ENCODE results near the gene SLC6A19. TPM values are rescaled to one million over a fixed set of nuclear protein-coding genes. Genes with fewer than 3 reads are reported as not detected.

The SLC6A19 gene
- total and polyA plus RNA-seq, 9 of the 15 experiments (the other 6 are each of a cell fraction or from before 2014, with no cell fraction given) = 0.03 to 1.6 (median 0.59) TPM

DNA sequence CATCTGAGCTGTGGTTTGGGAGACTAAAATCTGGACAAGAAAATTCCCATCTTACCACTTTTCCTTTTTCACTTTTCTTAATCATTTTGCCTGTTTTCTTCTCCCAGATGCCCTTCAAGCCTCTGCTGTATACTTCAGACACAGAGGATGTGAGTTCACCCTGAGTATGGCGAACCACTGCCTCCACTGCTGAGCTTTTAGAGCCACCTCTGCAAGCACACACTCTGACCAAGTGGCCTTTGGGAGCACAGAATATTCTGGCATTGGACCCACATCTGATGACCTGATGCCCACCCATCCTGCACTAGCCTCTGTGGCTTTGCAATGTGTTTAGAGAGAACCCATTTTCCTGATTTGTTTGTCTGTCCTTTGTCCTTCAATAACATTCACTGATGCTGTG, 61.0 kb downstream of the SLC6A19 start:
- TF ChIP-seq GABPA (tag; conservative IDR thresholded peaks at IDR 0.05; ENCODE audit: low read depth) (no peak), PURB (CRISPR knock-in tag; IDR thresholded peaks at IDR 0.05; ENCODE audit: low read depth) (no peak), NCOA1 (IDR thresholded peaks at IDR 0.05; ENCODE audit: low read depth) (no peak), SRSF1 (IDR thresholded peaks at IDR 0.05; ENCODE audit: low read depth, low read length) (no peak), TCF7L2 (IDR thresholded peaks at IDR 0.05; ENCODE audit: low read depth, low read length) (no peak), CBX1 (IDR thresholded peaks at IDR 0.05; ENCODE audit: low read depth) (no peak), PYGO2 (tag; IDR thresholded peaks at IDR 0.05) (no peak), U2AF2 (optimal IDR thresholded peaks at IDR 0.05; ENCODE audit: low read depth, low read length) (no peak), HNRNPH1 (optimal IDR thresholded peaks at IDR 0.05; ENCODE audit: low read depth, low read length) (no peak), ZNF324 (CRISPR knock-in tag; IDR thresholded peaks at IDR 0.05) (no peak), IFI16 (CRISPR knock-in tag; IDR thresholded peaks at IDR 0.05) (no peak), LCOR (CRISPR knock-in tag; IDR thresholded peaks at IDR 0.05) (no peak), ZNF586 (CRISPR knock-in tag; conservative IDR thresholded peaks at IDR 0.05) (no peak), MAFF (IDR thresholded peaks at IDR 0.05; ENCODE audit: low read length) (no peak), KLF6 (CRISPR knock-in tag; IDR thresholded peaks at IDR 0.05; ENCODE audit: borderline replicate concordance) (no peak), TFAP4 (CRISPR knock-in tag; IDR thresholded peaks at IDR 0.05; ENCODE audit: borderline replicate concordance) (no peak)
- TF ChIP-seq, protein P1, sequence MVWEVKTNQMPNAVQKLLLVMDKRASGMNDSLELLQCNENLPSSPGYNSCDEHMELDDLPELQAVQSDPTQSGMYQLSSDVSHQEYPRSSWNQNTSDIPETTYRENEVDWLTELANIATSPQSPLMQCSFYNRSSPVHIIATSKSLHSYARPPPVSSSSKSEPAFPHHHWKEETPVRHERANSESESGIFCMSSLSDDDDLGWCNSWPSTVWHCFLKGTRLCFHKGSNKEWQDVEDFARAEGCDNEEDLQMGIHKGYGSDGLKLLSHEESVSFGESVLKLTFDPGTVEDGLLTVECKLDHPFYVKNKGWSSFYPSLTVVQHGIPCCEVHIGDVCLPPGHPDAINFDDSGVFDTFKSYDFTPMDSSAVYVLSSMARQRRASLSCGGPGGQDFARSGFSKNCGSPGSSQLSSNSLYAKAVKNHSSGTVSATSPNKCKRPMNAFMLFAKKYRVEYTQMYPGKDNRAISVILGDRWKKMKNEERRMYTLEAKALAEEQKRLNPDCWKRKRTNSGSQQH (CRISPR knock-in tag; IDR thresholded peaks at IDR 0.05) = no peak
- H3K4me3 ChIP-seq = no peak overlapping the region
- H3K4me2 ChIP-seq (ENCODE audit: insufficient read depth, low read length) = no peak overlapping the region
- H3K9me3 ChIP-seq (replicated peaks; ENCODE audit: control insufficient read depth, insufficient read depth, low read depth, low read length) = no peaks in the 10 kb centered on the region
- peaks cover 0 to 3% of the 10 kb centered on the region in 2 experiments; a peak in 1 of 5 replicates for H3K4me1 ChIP-seq (replicated peaks in 1 of 2; ENCODE audit: control insufficient read depth in 2 of 2, insufficient read depth in 2 of 2, low read length in 2 of 2)
- peaks cover 9% of the 10 kb centered on the region; the same call in 1 of the 2 replicates for H4K20me1 ChIP-seq (replicated peaks; ENCODE audit: control insufficient read depth, insufficient read depth, low read length)
- no peak overlapping the region for H3K9ac ChIP-seq (ENCODE audit: insufficient read depth in 1 of 2, low read depth in 2 of 2, low read length in 2 of 2)
- H3K9me1 ChIP-seq (ENCODE audit: control insufficient read depth, insufficient read depth, low read length) = no peaks in the 10 kb centered on the region
- H2AFZ ChIP-seq (ENCODE audit: low read depth, low read length) = no peak overlapping the region
- H3K36me3 ChIP-seq (ENCODE audit: control insufficient read depth, insufficient read depth, low read length) = no peaks in the 10 kb centered on the region
- H3K27ac ChIP-seq (ENCODE audit: extremely low read depth, low read depth, low read length) = no peak overlapping the region
- ChIA-PET POLR2A (no interaction called here), CTCF (ENCODE audit: low intra/inter-chr PET ratio) (no interaction called here)
- ATAC-seq = no peak
- H3K79me2 ChIP-seq (ENCODE audit: control insufficient read depth, insufficient read depth, low read length) = no peaks in the 10 kb centered on the region
- H3K27me3 ChIP-seq (ENCODE audit: control insufficient read depth in 2 of 2, insufficient read depth in 2 of 2, low read length in 2 of 2) = peaks cover 7 to 41% of the 10 kb centered on the region in 2 experiments; a peak in 4 of 5 replicates
- in situ Hi-C loops (cut with MboI) = no loop called here
- intact Hi-C loops (cut with micrococcal nuclease) = no loop called here
- FAIRE-seq = no peak
- no peak for DNase-seq (ENCODE audit: extremely low read depth in 1 of 4, low spot score in 3 of 4)
- BruUV-seq (replicated peaks) = no TSS peak
- WGBS (ENCODE audit: insufficient coverage, low coverage, missing lambda C conversion rate) = 6% methylated on average over 1 of the region's 1 CpG

Data from K562 (cell line).